Measurements from ENCODE around the gene CADPS.

GRCh38 chr3:62558549-62559112, 316.6 kb downstream of the CADPS start:
- TF ChIP-seq, protein P1, sequence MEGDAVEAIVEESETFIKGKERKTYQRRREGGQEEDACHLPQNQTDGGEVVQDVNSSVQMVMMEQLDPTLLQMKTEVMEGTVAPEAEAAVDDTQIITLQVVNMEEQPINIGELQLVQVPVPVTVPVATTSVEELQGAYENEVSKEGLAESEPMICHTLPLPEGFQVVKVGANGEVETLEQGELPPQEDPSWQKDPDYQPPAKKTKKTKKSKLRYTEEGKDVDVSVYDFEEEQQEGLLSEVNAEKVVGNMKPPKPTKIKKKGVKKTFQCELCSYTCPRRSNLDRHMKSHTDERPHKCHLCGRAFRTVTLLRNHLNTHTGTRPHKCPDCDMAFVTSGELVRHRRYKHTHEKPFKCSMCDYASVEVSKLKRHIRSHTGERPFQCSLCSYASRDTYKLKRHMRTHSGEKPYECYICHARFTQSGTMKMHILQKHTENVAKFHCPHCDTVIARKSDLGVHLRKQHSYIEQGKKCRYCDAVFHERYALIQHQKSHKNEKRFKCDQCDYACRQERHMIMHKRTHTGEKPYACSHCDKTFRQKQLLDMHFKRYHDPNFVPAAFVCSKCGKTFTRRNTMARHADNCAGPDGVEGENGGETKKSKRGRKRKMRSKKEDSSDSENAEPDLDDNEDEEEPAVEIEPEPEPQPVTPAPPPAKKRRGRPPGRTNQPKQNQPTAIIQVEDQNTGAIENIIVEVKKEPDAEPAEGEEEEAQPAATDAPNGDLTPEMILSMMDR (IDR thresholded peaks at IDR 0.05): peak; percentile 53
- TF ChIP-seq TEAD4 (CRISPR knock-in tag; IDR thresholded peaks at IDR 0.05): no peak
- TF ChIP-seq SMAD4 (CRISPR knock-in tag; IDR thresholded peaks at IDR 0.05): no peak
- no peak for TF ChIP-seq ATF6 (CRISPR knock-in tag; IDR thresholded peaks at IDR 0.05)
- no peak for TF ChIP-seq TCF7 (CRISPR knock-in tag; IDR thresholded peaks at IDR 0.05; ENCODE audit: low read depth)
